Measurements from ENCODE around the gene SYT8. TPM values are rescaled to one million over a fixed set of nuclear protein-coding genes. Genes with fewer than 3 reads are reported as not detected.

The SYT8 gene
- polyA plus RNA-seq, 1 donor from 2014 or later = not detected

GRCh38 chr11:1871531-1871930, 36.7 kb downstream of the SYT8 start:
- Histone ChIP-seq H3K9ac (ENCODE audit: low read length) (no peak overlapping the region), H2AFZ (ENCODE audit: low read depth, low read length) (no peak overlapping the region), H3F3A (ENCODE audit: insufficient read depth, low read length, poor library complexity, severe bottlenecking) (no peaks in the 10 kb centered on the region), H3K9me2 (ENCODE audit: insufficient read depth, low read length) (no peaks in the 10 kb centered on the region), H3K27me3 (ENCODE audit: insufficient read depth, low read depth, low read length) (no peaks in the 10 kb centered on the region), H3K36me3 (ENCODE audit: insufficient read depth, low read length) (no peaks in the 10 kb centered on the region), H3K4me2 (ENCODE audit: low read length) (no peak overlapping the region), H3K79me2 (replicated peaks; ENCODE audit: insufficient read depth, low read length) (no peaks in the 10 kb centered on the region), H4K20me1 (ENCODE audit: insufficient read depth) (no peaks in the 10 kb centered on the region), H3K27ac (ENCODE audit: low read length) (no peak overlapping the region), H3K9me3 (ENCODE audit: low read length) (no peaks in the 10 kb centered on the region), H3K4me3 (ENCODE audit: low read length) (no peak overlapping the region)
- TF ChIP-seq EZH2 (IDR thresholded peaks at IDR 0.05; ENCODE audit: borderline replicate concordance, insufficient read depth, low read length, poor library complexity, severe bottlenecking) = no peak
- TF ChIP-seq REST (IDR thresholded peaks at IDR 0.05; ENCODE audit: borderline replicate concordance) = no peak

GRCh38 chr11:1872267-1872985, 37.6 kb downstream of the SYT8 start:
- H3K4me2 ChIP-seq (ENCODE audit: low read length) = no peak overlapping the region
- H3K9me2 ChIP-seq (ENCODE audit: insufficient read depth, low read length) = no peaks in the 10 kb centered on the region
- H4K20me1 ChIP-seq (ENCODE audit: insufficient read depth) = no peaks in the 10 kb centered on the region
- H3K9ac ChIP-seq (ENCODE audit: low read length) = no peak overlapping the region
- H3K4me3 ChIP-seq (ENCODE audit: low read length) = no peak overlapping the region
- H3K9me3 ChIP-seq (ENCODE audit: low read length) = no peaks in the 10 kb centered on the region
- no peaks in the 10 kb centered on the region for H3F3A ChIP-seq (ENCODE audit: insufficient read depth, low read length, poor library complexity, severe bottlenecking)
- H3K27ac ChIP-seq (ENCODE audit: low read length) = no peak overlapping the region
- TF ChIP-seq MXI1 (conservative IDR thresholded peaks at IDR 0.05; ENCODE audit: poor library complexity, severe bottlenecking) = no peak
- TF ChIP-seq RAD21 (conservative IDR thresholded peaks at IDR 0.05) = no peak
- TF ChIP-seq REST (IDR thresholded peaks at IDR 0.05; ENCODE audit: borderline replicate concordance) = no peak
- no peak for TF ChIP-seq SMC3 (conservative IDR thresholded peaks at IDR 0.05; ENCODE audit: poor library complexity)
- no peak for TF ChIP-seq TAF1 (IDR thresholded peaks at IDR 0.05; ENCODE audit: low read depth)
- TF ChIP-seq EZH2 (IDR thresholded peaks at IDR 0.05; ENCODE audit: borderline replicate concordance, insufficient read depth, low read length, poor library complexity, severe bottlenecking) = no peak
- no peak for TF ChIP-seq POLR2AphosphoS5 (IDR thresholded peaks at IDR 0.05)
- TF ChIP-seq EP300 (conservative IDR thresholded peaks at IDR 0.05; ENCODE audit: poor library complexity, severe bottlenecking) = no peak
- no peak for TF ChIP-seq CTCF (IDR thresholded peaks at IDR 0.05; ENCODE audit: poor library complexity, severe bottlenecking)
- no peaks in the 10 kb centered on the region for H3K79me2 ChIP-seq (replicated peaks; ENCODE audit: insufficient read depth, low read length)
- no peaks in the 10 kb centered on the region for H3K27me3 ChIP-seq (ENCODE audit: insufficient read depth, low read depth, low read length)
- H2AFZ ChIP-seq (ENCODE audit: low read depth, low read length) = no peak overlapping the region
- no peaks in the 10 kb centered on the region for H3K36me3 ChIP-seq (ENCODE audit: insufficient read depth, low read length)

All from neural cell (in vitro differentiated cells).